GM20000 (cell line): ENCODE measurements around the gene UBN1.

ENCODE experiments used
- DNase-seq: peaks from one replicate; pipeline ENCODE4 v3.0.0; 2012; ENCODE audit warnings: low spot score
- CTCF ChIP-seq: IDR thresholded peaks from 2 replicates; pipeline ENCODE4 v1.5.1; 2012; ENCODE audit warnings: mild to moderate bottlenecking, control low read depth; ENCODE audit errors: extremely low read depth, missing control alignments

UBN1 gene

GRCh38 chr16:4833584-4833983 lies 13.7 kb upstream of the UBN1 start:
- no peak for TF ChIP-seq CTCF
- DNase-seq = no peak

GRCh38 chr16:4836727-4837126 lies 10.6 kb upstream of the UBN1 start:
- no peak for DNase-seq
- TF ChIP-seq CTCF = no peak

- peak; percentile 25 for DNase-seq
- TF ChIP-seq CTCF = no peak
Observed at GRCh38 chr16:4837733-4838501, 9.4 kb upstream of the UBN1 start.

- TF ChIP-seq CTCF = no peak
- DNase-seq = no peak
Observed at GRCh38 chr16:4839942-4840341, 7.3 kb upstream of the UBN1 start.

GRCh38 chr16:4840984-4841383 lies 6.3 kb upstream of the UBN1 start:
- DNase-seq = no peak
- no peak for TF ChIP-seq CTCF

- no peak for TF ChIP-seq CTCF
- peak; percentile 54 for DNase-seq
Observed at GRCh38 chr16:4846503-4846900, 779 bp upstream of the UBN1 start.

- DNase-seq = peak; percentile 63
- no peak for TF ChIP-seq CTCF
Observed at GRCh38 chr16:4847774-4848587, 700 bp downstream of the UBN1 start.
